OCI-LY1 (cell line): Measurements from ENCODE around the gene ZFP64.
"Not testable (repeated sequence)": the region's sequence is repeated elsewhere in the genome, so short reads cannot be mapped to it uniquely, and the experiment has no call there.

Source experiments
- H2AFZ ChIP-seq: fragments of 200-600 bp; sonication (generic), shearing (Covaris generic); 2 replicates; pipeline ENCODE4 v1.6.0; 2014; ENCODE audit warnings: antibody characterized with exemption, mild to moderate bottlenecking, low read length
- H3F3A ChIP-seq: fragments of 200-600 bp; sonication (generic), shearing (Covaris generic); 2 replicates; pipeline ENCODE4 v1.6.0; 2014; ENCODE audit warnings: mild to moderate bottlenecking, antibody characterized with exemption, low read length, moderate library complexity; ENCODE audit not compliant: insufficient read depth
- H3K27ac ChIP-seq: fragments of 200-600 bp; sonication (generic); 2 replicates; pipeline ENCODE4 v1.5.1; 2014; ENCODE audit warnings: low read length, mixed run types, mild to moderate bottlenecking, low read depth; ENCODE audit not compliant: poor library complexity, severe bottlenecking
- H3K27me3 ChIP-seq: fragments of 200-600 bp; sonication (generic); 2 replicates; pipeline ENCODE4 v1.6.0; 2014; ENCODE audit warnings: antibody characterized with exemption, mild to moderate bottlenecking, low read length, moderate library complexity; ENCODE audit not compliant: insufficient read depth
- H3K36me3 ChIP-seq: fragments of 200-600 bp; sonication (generic); 2 replicates; pipeline ENCODE4 v1.6.1; 2014; ENCODE audit warnings: mild to moderate bottlenecking, antibody characterized with exemption, low read length, moderate library complexity, mixed read lengths; ENCODE audit not compliant: insufficient read depth
- H3K4me1 ChIP-seq: fragments of 200-600 bp; sonication (generic); 2 replicates; pipeline ENCODE4 v1.5.1; 2014; ENCODE audit warnings: mild to moderate bottlenecking, low read length, moderate library complexity; ENCODE audit not compliant: insufficient read depth, severe bottlenecking
- H3K4me2 ChIP-seq: fragments of 200-600 bp; sonication (generic), shearing (Covaris generic); 2 replicates; pipeline ENCODE4 v1.6.1; 2014; ENCODE audit warnings: low read length
- H3K4me3 ChIP-seq: fragments of 200-600 bp; sonication (generic); 2 replicates; pipeline ENCODE4 v1.5.1; 2014; ENCODE audit warnings: low read length, low read depth, mild to moderate bottlenecking, mixed read lengths; ENCODE audit not compliant: poor library complexity, severe bottlenecking
- H3K79me2 ChIP-seq: fragments of 200-600 bp; shearing (Covaris generic); 2 replicates; pipeline ENCODE4 v1.6.1; 2016; ENCODE audit warnings: mixed run types, low read length, mixed read lengths; ENCODE audit not compliant: insufficient read depth
- H3K9ac ChIP-seq: fragments of 200-600 bp; sonication (generic), shearing (Covaris generic); 2 replicates; pipeline ENCODE4 v1.6.1; 2014; ENCODE audit warnings: mild to moderate bottlenecking, low read length, mixed read lengths
- H3K9me2 ChIP-seq: fragments of 200-600 bp; sonication (generic), shearing (Covaris generic); 2 replicates; pipeline ENCODE4 v1.6.1; 2014; ENCODE audit warnings: low read depth, mild to moderate bottlenecking, low read length, mixed read lengths
- H3K9me3 ChIP-seq: fragments of 200-600 bp; shearing (Covaris generic); 2 replicates; pipeline ENCODE4 v1.6.1; 2014; ENCODE audit warnings: low read length, mixed read lengths
- H4K20me1 ChIP-seq: fragments of 200-600 bp; sonication (generic), shearing (Covaris generic); 2 replicates; pipeline ENCODE4 v1.6.0; 2016; ENCODE audit warnings: mild to moderate bottlenecking, low read length; ENCODE audit not compliant: insufficient read depth
- CTCF ChIP-seq: fragments of 200-600 bp; sonication (generic), shearing (Covaris generic); IDR thresholded peaks from 2 replicates; pipeline ENCODE4 v1.5.1; 2017; ENCODE audit warnings: mild to moderate bottlenecking, antibody characterized with exemption, low read length, moderate library complexity, mixed read lengths
- EZH2 ChIP-seq: fragments of 200-600 bp; sonication (generic), shearing (Covaris generic); IDR thresholded peaks from 2 replicates; pipeline ENCODE4 v1.8.0; 2017; ENCODE audit warnings: borderline replicate concordance, mixed run types, mild to moderate bottlenecking, antibody characterized with exemption, low read length, moderate library complexity, mixed read lengths

The ZFP64 gene

GRCh38 chr20:52196845-52197244, 5.3 kb upstream of the ZFP64 start:
- Histone ChIP-seq H3K79me2 (no peaks in the 10 kb centered on the region), H3K9me2 (no peaks in the 10 kb centered on the region), H3K36me3 (no peaks in the 10 kb centered on the region), H3K4me2 (no peak overlapping the region), H2AFZ (no peak overlapping the region), H3K9ac (no peak overlapping the region), H3K27me3 (no peaks in the 10 kb centered on the region), H4K20me1 (no peaks in the 10 kb centered on the region), H3K9me3 (no peaks in the 10 kb centered on the region), H3K27ac (no peak overlapping the region), H3K4me3 (no peak overlapping the region), H3K4me1 (peaks cover 8% of the 10 kb centered on the region), H3F3A (no peaks in the 10 kb centered on the region)
- TF ChIP-seq CTCF, result no peak
- no peak for TF ChIP-seq EZH2

- Histone ChIP-seq H3K4me2 (no peak overlapping the region), H3K36me3 (no peaks in the 10 kb centered on the region), H3K27ac (no peak overlapping the region), H3K9ac (no peak overlapping the region), H3K79me2 (0 out of 2 replicates have a peak, but pooled peaks cover 4% of the 10 kb centered on the region), H4K20me1 (no peaks in the 10 kb centered on the region), H3F3A (no peaks in the 10 kb centered on the region), H3K9me2 (no peaks in the 10 kb centered on the region), H3K4me3 (no peak overlapping the region), H2AFZ (no peak overlapping the region), H3K4me1 (peaks cover 18% of the 10 kb centered on the region), H3K9me3 (no peaks in the 10 kb centered on the region), H3K27me3 (no peaks in the 10 kb centered on the region)
- no peak for TF ChIP-seq CTCF
- no peak for TF ChIP-seq EZH2
These were observed 2.4 kb upstream of the ZFP64 start for GRCh38 chr20:52193886-52194545.

GRCh38 chr20:52193133-52193532, 1.6 kb upstream of the ZFP64 start:
- no peak overlapping the region; the same call in 1 of the 2 replicates for H3K4me2 ChIP-seq
- H3K79me2 ChIP-seq, result 0 out of 2 replicates have a peak, but pooled peaks cover 4% of the 10 kb centered on the region
- no peaks in the 10 kb centered on the region for H3K36me3 ChIP-seq
- TF ChIP-seq CTCF (no peak), EZH2 (no peak)
- no peak overlapping the region for H3K4me3 ChIP-seq
- H3K27ac ChIP-seq, result no peak overlapping the region
- H3F3A ChIP-seq, result no peaks in the 10 kb centered on the region
- no peaks in the 10 kb centered on the region for H3K9me3 ChIP-seq
- H3K9me2 ChIP-seq, result no peaks in the 10 kb centered on the region
- no peak overlapping the region for H2AFZ ChIP-seq
- peaks cover 18% of the 10 kb centered on the region for H3K4me1 ChIP-seq
- H3K27me3 ChIP-seq, result no peaks in the 10 kb centered on the region
- no peaks in the 10 kb centered on the region for H4K20me1 ChIP-seq
- H3K9ac ChIP-seq, result no peak overlapping the region

GRCh38 chr20:52192719-52193007, 1.1 kb upstream of the ZFP64 start:
- not testable (repeated sequence) for H2AFZ ChIP-seq, H4K20me1 ChIP-seq, H3F3A ChIP-seq, H3K9me2 ChIP-seq, H3K27ac ChIP-seq, H3K79me2 ChIP-seq, H3K9me3 ChIP-seq, H3K27me3 ChIP-seq, H3K36me3 ChIP-seq
- Histone ChIP-seq H3K4me1 (peaks cover 18% of the 10 kb centered on the region), H3K4me2 (peak overlapping the region; percentile 98), H3K4me3 (peak overlapping the region; percentile 91), H3K9ac (peak overlapping the region; percentile 90; the same call in 1 of the 2 replicates)
